ENCODE results near the gene FALEC. TPM values are rescaled to one million over a fixed set of nuclear protein-coding genes. Genes with fewer than 3 reads are reported as not detected.

The FALEC gene
- total and polyA plus RNA-seq, 9 of the 15 experiments (the other 6 are each of a cell fraction or from before 2014, with no cell fraction given) = 0.15 to 1.8 (median 0.53) TPM; not detected in 5

DNA sequence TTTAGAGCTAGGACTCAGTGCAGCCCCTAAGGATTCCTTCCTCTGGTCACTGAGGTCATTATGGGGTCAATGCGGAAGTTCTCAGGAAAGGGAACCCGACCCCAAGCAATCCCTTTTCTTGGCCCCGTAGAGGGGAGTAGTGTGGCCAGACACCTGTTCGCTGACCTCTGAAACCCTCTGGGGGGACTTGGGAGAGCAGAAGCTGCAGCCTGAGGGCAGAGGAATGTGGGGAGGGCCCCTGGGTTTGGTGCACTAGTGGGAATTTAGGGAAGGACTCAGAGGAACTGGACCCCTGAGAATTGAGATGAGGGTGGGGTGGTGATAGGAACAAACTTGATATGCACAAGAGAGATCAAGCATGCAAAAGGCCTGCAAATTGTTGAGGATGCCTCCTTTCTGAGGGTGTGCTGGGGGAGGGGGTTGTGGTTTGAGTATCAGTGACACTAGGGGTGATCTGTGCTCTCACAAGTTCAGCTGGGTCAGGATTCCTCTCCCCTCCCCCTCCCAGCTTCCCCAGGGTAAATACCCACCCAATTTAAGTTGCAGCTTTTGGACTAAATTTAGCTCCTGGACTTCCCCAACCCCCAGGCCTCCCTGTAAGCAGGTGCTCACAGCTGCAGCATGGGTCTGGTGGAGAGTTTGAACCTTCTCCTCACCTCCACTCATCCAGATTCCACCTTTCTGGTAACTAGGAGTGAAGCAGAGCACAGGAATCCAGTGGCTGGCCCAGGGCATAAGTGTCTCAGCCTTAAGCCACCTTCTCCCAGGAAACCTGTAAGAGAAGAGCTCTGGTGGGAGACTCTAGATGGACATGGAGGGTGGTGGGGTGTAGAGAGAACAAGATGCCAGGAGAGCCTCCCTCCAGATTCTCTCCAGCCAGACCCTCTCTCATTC, 47.1 kb downstream of the FALEC start (continued):
- TF ChIP-seq, protein P1, sequence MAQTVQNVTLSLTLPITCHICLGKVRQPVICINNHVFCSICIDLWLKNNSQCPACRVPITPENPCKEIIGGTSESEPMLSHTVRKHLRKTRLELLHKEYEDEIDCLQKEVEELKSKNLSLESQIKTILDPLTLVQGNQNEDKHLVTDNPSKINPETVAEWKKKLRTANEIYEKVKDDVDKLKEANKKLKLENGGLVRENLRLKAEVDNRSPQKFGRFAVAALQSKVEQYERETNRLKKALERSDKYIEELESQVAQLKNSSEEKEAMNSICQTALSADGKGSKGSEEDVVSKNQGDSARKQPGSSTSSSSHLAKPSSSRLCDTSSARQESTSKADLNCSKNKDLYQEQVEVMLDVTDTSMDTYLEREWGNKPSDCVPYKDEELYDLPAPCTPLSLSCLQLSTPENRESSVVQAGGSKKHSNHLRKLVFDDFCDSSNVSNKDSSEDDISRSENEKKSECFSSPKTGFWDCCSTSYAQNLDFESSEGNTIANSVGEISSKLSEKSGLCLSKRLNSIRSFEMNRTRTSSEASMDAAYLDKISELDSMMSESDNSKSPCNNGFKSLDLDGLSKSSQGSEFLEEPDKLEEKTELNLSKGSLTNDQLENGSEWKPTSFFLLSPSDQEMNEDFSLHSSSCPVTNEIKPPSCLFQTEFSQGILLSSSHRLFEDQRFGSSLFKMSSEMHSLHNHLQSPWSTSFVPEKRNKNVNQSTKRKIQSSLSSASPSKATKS (CRISPR knock-in tag; IDR thresholded peaks at IDR 0.05) = no peak
- TF ChIP-seq TOE1 (IDR thresholded peaks at IDR 0.05; ENCODE audit: borderline replicate concordance) = 0 out of 2 replicates have a peak, but pooled peaks have one; percentile 2
- TF ChIP-seq TOE1 (CRISPR knock-in tag; IDR thresholded peaks at IDR 0.05; ENCODE audit: borderline replicate concordance, low read depth) = no peak
- no peak for TF ChIP-seq SNRNP70 (optimal IDR thresholded peaks at IDR 0.05; ENCODE audit: low read depth, low read length)
- TF ChIP-seq MAFG (tag; conservative IDR thresholded peaks at IDR 0.05) = no peak
- TF ChIP-seq BCL6 (CRISPR knock-in tag; IDR thresholded peaks at IDR 0.05) = no peak
- TF ChIP-seq CREBBP (IDR thresholded peaks at IDR 0.05; ENCODE audit: low read depth, low read length) = no peak
- TF ChIP-seq NR2C2 (CRISPR knock-in tag; IDR thresholded peaks at IDR 0.05) = no peak
- peak; percentile 94 for TF ChIP-seq NR2C2 (tag; IDR thresholded peaks at IDR 0.05)
- TF ChIP-seq THRAP3 (IDR thresholded peaks at IDR 0.05; ENCODE audit: borderline replicate concordance) = no peak
- TF ChIP-seq, protein P2, sequence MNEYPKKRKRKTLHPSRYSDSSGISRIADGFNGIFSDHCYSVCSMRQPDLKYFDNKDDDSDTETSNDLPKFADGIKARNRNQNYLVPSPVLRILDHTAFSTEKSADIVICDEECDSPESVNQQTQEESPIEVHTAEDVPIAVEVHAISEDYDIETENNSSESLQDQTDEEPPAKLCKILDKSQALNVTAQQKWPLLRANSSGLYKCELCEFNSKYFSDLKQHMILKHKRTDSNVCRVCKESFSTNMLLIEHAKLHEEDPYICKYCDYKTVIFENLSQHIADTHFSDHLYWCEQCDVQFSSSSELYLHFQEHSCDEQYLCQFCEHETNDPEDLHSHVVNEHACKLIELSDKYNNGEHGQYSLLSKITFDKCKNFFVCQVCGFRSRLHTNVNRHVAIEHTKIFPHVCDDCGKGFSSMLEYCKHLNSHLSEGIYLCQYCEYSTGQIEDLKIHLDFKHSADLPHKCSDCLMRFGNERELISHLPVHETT (CRISPR knock-in tag; conservative IDR thresholded peaks at IDR 0.05 in 1 of 2, IDR thresholded peaks at IDR 0.05 in 1 of 2) = 0 out of 4 replicates have a peak, but pooled peaks of 1 of the 2 experiments have one; percentile 4
- no peak for TF ChIP-seq CHCHD3 (CRISPR knock-in tag; IDR thresholded peaks at IDR 0.05)
- no peak for TF ChIP-seq SMAD3 (CRISPR knock-in tag; conservative IDR thresholded peaks at IDR 0.05)
- TF ChIP-seq ZNF707 (CRISPR knock-in tag; conservative IDR thresholded peaks at IDR 0.05) = no peak
- TF ChIP-seq RUNX1 (IDR thresholded peaks at IDR 0.05; ENCODE audit: low read depth) = 0 out of 2 replicates have a peak, but pooled peaks have one; percentile 40
- TF ChIP-seq, protein P3, sequence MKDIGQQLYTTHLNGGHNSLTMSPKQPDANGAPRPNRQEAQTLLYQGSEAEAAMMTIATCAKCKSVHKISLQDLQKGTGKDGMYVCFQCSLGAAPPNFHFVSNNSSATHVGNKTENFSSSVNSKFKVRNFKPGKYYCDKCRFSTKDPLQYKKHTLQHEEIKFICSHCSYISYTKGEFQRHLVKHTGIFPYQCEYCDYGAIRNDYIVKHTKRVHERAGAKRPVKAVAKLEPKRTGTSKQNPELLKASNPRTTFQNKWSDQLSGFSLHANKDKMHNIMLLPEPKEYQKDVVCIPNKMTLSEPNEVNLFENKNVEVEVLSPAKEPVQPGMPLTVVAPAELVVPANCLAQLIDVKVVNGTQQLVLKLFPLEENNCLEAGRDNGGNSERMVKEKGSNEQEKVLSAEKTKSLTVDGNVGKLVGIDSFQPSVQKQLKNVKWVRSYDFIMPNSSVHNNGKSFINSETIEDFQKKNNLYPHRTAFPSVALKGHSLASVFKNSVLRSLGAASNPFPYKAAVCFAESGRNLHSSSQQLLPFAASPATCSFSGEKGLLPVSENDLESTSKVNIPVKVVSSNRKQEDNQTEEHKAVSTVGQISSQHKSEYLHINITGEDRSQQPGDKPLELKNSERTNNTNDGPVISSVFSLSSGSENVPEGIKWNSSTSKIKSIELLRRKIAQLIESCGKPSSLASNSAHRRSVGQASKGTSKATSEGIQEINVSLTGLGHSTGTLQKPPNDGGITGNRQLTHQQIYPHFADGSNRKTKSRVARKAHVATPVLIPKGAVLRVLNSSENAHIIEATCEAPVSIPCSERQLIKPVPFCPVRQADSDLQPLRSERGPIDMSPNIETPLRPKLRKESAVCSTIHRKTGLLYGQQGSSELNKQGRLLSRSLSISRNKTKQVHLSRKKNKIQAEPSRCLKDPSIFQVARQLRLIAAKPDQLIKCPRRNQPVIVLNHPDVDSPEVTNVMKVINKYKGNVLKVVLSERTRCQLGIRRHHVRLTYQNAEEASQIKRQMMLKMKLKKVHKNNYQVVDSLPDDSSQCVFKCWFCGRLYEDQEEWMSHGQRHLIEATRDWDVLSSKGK (CRISPR knock-in tag; IDR thresholded peaks at IDR 0.05) = no peak
- no peak for TF ChIP-seq RHOXF2B (CRISPR knock-in tag; conservative IDR thresholded peaks at IDR 0.05)
- peak; percentile 55; the same call in 1 of the 2 replicates for TF ChIP-seq PTTG1 (tag; IDR thresholded peaks at IDR 0.05; ENCODE audit: low read depth)
- TF ChIP-seq CAMTA2 (CRISPR knock-in tag; conservative IDR thresholded peaks at IDR 0.05) = 0 out of 2 replicates have a peak, but pooled peaks have one; percentile 3
- no peak for TF ChIP-seq NFIC (IDR thresholded peaks at IDR 0.05)
- TF ChIP-seq EP400 (IDR thresholded peaks at IDR 0.05) = no peak

Data from K562 (cell line).